ENCODE results near the gene ACRBP.

GRCh38 chr12:6667559-6668210 is 20.5 kb upstream of the ACRBP start:
- TF ChIP-seq CTCF (conservative IDR thresholded peaks at IDR 0.05; ENCODE audit: low read depth, low read length) (peak; percentile 44), EZH2 (IDR thresholded peaks at IDR 0.05; ENCODE audit: low read length, unreplicated experiment) (no peak), EZH2phosphoT487 (IDR thresholded peaks at IDR 0.05; ENCODE audit: borderline replicate concordance, low read length) (no peak)

All from PC-3 (cell line).